Trophoblast cell (in vitro differentiated cells and primary cell): ENCODE results near the gene TOMM7.

ENCODE experiments used
- DNase-seq, 2 donors: peaks; one replicate each; pipeline ENCODE4 v3.0.0-alpha.2; 2016
- H2AFZ ChIP-seq: 2 replicates; pipeline ENCODE4 v1.6.1; 2013; ENCODE audit warnings: low read length, moderate library complexity, mild to moderate bottlenecking; ENCODE audit not compliant: insufficient read depth, poor library complexity
- H2AK5ac ChIP-seq: 2 replicates; pipeline ENCODE4 v1.6.1; 2013; ENCODE audit warnings: mild to moderate bottlenecking, low read length
- H2BK120ac ChIP-seq: 2 replicates; pipeline ENCODE4 v1.6.1; 2013; ENCODE audit warnings: low read length, mild to moderate bottlenecking, moderate library complexity; ENCODE audit not compliant: insufficient read depth, poor library complexity
- H2BK12ac ChIP-seq: 2 replicates; pipeline ENCODE4 v1.6.1; 2013; ENCODE audit warnings: mild to moderate bottlenecking, low read length, moderate library complexity
- H2BK5ac ChIP-seq: 2 replicates; pipeline ENCODE4 v1.6.1; 2013; ENCODE audit warnings: low read length, low read depth, moderate library complexity, mild to moderate bottlenecking; ENCODE audit not compliant: poor library complexity
- H3K14ac ChIP-seq: 2 replicates; pipeline ENCODE4 v1.6.1; 2013; ENCODE audit warnings: mild to moderate bottlenecking, low read length
- H3K18ac ChIP-seq: 2 replicates; pipeline ENCODE4 v1.6.1; 2013; ENCODE audit warnings: mild to moderate bottlenecking, low read length
- H3K23ac ChIP-seq: 2 replicates; pipeline ENCODE4 v1.6.1; 2013; ENCODE audit warnings: low read length
- H3K27ac ChIP-seq: 2 replicates; pipeline ENCODE4 v1.5.1; 2013; ENCODE audit warnings: low read depth, mild to moderate bottlenecking, inconsistent platforms, low read length, moderate library complexity
- H3K27me3 ChIP-seq: 2 replicates; pipeline ENCODE4 v1.6.1; 2013; ENCODE audit warnings: inconsistent platforms, mild to moderate bottlenecking, low read length, moderate library complexity; ENCODE audit not compliant: insufficient read depth
- H3K36me3 ChIP-seq, 2 experiments: 1 replicate in 1 of 2; 2 replicates in 1 of 2; pipeline ENCODE4 v1.6.1; 2013; ENCODE audit warnings: low read length in 2 of 2, mild to moderate bottlenecking in 2 of 2, moderate library complexity in 1 of 2; ENCODE audit not compliant: insufficient read depth in 2 of 2, control insufficient read depth in 1 of 2
- H3K4ac ChIP-seq: 2 replicates; pipeline ENCODE4 v1.6.1; 2013; ENCODE audit warnings: low read depth, mild to moderate bottlenecking, low read length, moderate library complexity
- H3K4me1 ChIP-seq, 2 experiments: 1 replicate in 1 of 2; 2 replicates in 1 of 2; pipeline ENCODE4 v1.6.1; 2013; ENCODE audit warnings: low read length in 2 of 2, mild to moderate bottlenecking in 2 of 2, moderate library complexity in 1 of 2; ENCODE audit not compliant: insufficient read depth in 2 of 2, control insufficient read depth in 1 of 2
- H3K4me2 ChIP-seq: 2 replicates; pipeline ENCODE4 v1.6.1; 2013; ENCODE audit warnings: inconsistent platforms, mild to moderate bottlenecking, low read length, moderate library complexity
- H3K4me3 ChIP-seq: 2 replicates; pipeline ENCODE4 v1.5.1; 2013; ENCODE audit warnings: mild to moderate bottlenecking, low read depth, low read length, inconsistent platforms
- H3K79me1 ChIP-seq: one replicate; pipeline ENCODE4 v1.6.1; 2013; ENCODE audit warnings: low read length
- H3K79me2 ChIP-seq: 2 replicates; pipeline ENCODE4 v1.6.1; 2013; ENCODE audit warnings: low read length, mild to moderate bottlenecking; ENCODE audit not compliant: control insufficient read depth, insufficient read depth, poor library complexity
- H3K9ac ChIP-seq: 2 replicates; pipeline ENCODE4 v1.6.1; 2013; ENCODE audit warnings: mild to moderate bottlenecking, low read length
- H3K9me3 ChIP-seq: 2 replicates; pipeline ENCODE4 v1.6.1; 2013; ENCODE audit warnings: low read depth, mild to moderate bottlenecking, control low read depth, inconsistent platforms, low read length; ENCODE audit not compliant: insufficient read depth
- H4K12ac ChIP-seq: 2 replicates; pipeline ENCODE4 v1.6.1; 2013; ENCODE audit warnings: low read depth, mild to moderate bottlenecking, low read length, moderate library complexity
- H4K8ac ChIP-seq: 2 replicates; pipeline ENCODE4 v1.6.1; 2013; ENCODE audit warnings: low read depth, mild to moderate bottlenecking, low read length, moderate library complexity
- H4K91ac ChIP-seq: one replicate; pipeline ENCODE4 v1.6.1; 2013; ENCODE audit warnings: low read depth, mild to moderate bottlenecking, low read length, moderate library complexity
- WGBS: extraction: QIAGEN DNeasy Blood & Tissue Kit; methylation state at CpG from one replicate; pipeline ENCODE4 v1.1.7; 2013; ENCODE audit warnings: missing lambda C conversion rate; ENCODE audit not compliant: insufficient read length, insufficient coverage; ENCODE audit errors: extremely low coverage; 5-methylcytosine and 5-hydroxymethylcytosine counted together

TOMM7 gene

DNA sequence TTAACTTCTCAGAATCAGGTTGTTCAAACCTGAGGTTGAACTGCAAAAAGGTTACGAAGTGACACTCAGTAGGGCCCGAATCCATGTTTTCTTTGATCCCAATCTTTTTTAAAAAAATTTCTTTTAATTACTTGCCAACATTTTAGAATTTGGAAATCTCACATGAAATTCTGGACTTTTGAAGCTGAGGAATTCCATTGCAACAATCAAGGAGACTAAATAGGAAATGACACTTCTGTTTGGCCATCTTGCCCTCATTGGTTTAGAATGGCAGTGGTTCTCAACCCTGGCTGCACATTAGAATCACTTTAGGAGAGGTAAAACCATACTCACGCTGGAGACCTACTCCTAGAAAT lies 471 bp upstream of the TOMM7 start:
- Histone ChIP-seq H3K18ac (no peak overlapping the region), H2BK12ac (no peak overlapping the region), H2BK5ac (no peak overlapping the region), H4K8ac (peak overlapping the region; percentile 88), H3K14ac (no peak overlapping the region), H2AK5ac (no peak overlapping the region), H3K79me2 (peaks cover 9% of the 10 kb centered on the region), H3K4me2 (peak overlapping the region; percentile 57), H3K79me1 (peaks cover 7% of the 10 kb centered on the region), H3K4ac (no peak overlapping the region), H2BK120ac (no peak overlapping the region), H4K91ac (no peak overlapping the region), H3K27me3 (no peaks in the 10 kb centered on the region), H3K27ac (no peak overlapping the region), H2AFZ (no peak overlapping the region), H3K4me3 (no peak overlapping the region), H3K9me3 (no peaks in the 10 kb centered on the region), H3K23ac (no peak overlapping the region), H3K4me1 (peaks cover 0 to 7% of the 10 kb centered on the region in 2 experiments), H3K36me3 (no peaks in the 10 kb centered on the region), H3K9ac (no peak overlapping the region), H4K12ac (peak overlapping the region; percentile 26)
- WGBS = no CpG with 5 or more reads among the region's 3 CpGs
- DNase-seq = no peak

GRCh38 chr7:22821702-22822485 lies 755 bp downstream of the TOMM7 start:
- peak overlapping the region; percentile 94 for H3K4me2 ChIP-seq
- no peak overlapping the region for H2BK12ac ChIP-seq
- peak overlapping the region; percentile 89 for H3K9ac ChIP-seq
- H4K91ac ChIP-seq = peak overlapping the region; percentile 76
- peaks cover 0 to 7% of the 10 kb centered on the region in 2 experiments for H3K4me1 ChIP-seq
- H2AK5ac ChIP-seq = no peak overlapping the region
- H2BK5ac ChIP-seq = peak overlapping the region; percentile 28
- no CpG with 5 or more reads among the region's 18 CpGs for WGBS
- H3K18ac ChIP-seq = peak overlapping the region; percentile 55
- H3K79me1 ChIP-seq = peaks cover 7% of the 10 kb centered on the region
- H3K4me3 ChIP-seq = peak overlapping the region; percentile 87
- H3K79me2 ChIP-seq = peaks cover 9% of the 10 kb centered on the region
- DNase-seq = peak in 1 of 2 donors; percentile 25
- no peak overlapping the region for H3K27ac ChIP-seq
- H3K14ac ChIP-seq = peak overlapping the region; percentile 67
- no peaks in the 10 kb centered on the region for H3K9me3 ChIP-seq
- peaks cover 2 to 3% of the 10 kb centered on the region in 2 experiments for H3K36me3 ChIP-seq
- H3K4ac ChIP-seq = peak overlapping the region; percentile 82
- H4K8ac ChIP-seq = peak overlapping the region; percentile 85
- no peak overlapping the region for H2BK120ac ChIP-seq
- H3K23ac ChIP-seq = no peak overlapping the region
- peak overlapping the region; percentile 71 for H4K12ac ChIP-seq
- H3K27me3 ChIP-seq = no peaks in the 10 kb centered on the region
- H2AFZ ChIP-seq = peak overlapping the region; percentile 59

DNA sequence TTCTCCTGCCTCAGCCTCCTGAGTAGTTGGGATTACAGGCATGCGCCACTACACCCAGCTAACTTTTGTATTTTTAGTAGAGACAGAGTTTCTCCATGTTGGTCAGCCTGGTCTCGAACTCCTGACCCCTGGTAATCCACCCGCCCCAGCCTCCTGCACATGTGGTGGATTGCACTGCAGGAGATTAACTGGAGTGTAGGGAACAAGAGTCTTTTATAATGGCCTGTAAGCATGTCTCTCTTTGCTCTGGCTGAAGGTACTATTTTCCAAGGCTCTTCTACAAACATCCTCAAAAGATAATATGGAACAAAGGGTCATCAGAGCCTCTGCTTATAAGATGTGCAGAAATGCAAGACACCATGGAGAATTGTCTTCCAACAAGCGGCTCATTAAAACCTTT lies 3.2 kb downstream of the TOMM7 start:
- no CpG with 5 or more reads among the region's 4 CpGs for WGBS

GRCh38 chr7:22814261-22815208 lies 8.1 kb downstream of the TOMM7 start:
- Histone ChIP-seq H3K9ac (no peak overlapping the region), H3K9me3 (no peaks in the 10 kb centered on the region), H2BK12ac (no peak overlapping the region), H3K18ac (no peak overlapping the region), H3K27me3 (no peaks in the 10 kb centered on the region), H2AFZ (no peak overlapping the region), H3K4me1 (peaks cover 0 to 2% of the 10 kb centered on the region in 2 experiments), H3K4me2 (no peak overlapping the region), H4K12ac (no peak overlapping the region), H2BK5ac (no peak overlapping the region), H4K8ac (no peak overlapping the region), H3K27ac (no peak overlapping the region), H3K23ac (no peak overlapping the region), H2AK5ac (no peak overlapping the region), H3K79me1 (no peaks in the 10 kb centered on the region), H4K91ac (no peak overlapping the region), H3K36me3 (peaks cover 8 to 12% of the 10 kb centered on the region in 2 experiments), H2BK120ac (no peak overlapping the region), H3K79me2 (no peaks in the 10 kb centered on the region), H3K14ac (no peak overlapping the region), H3K4me3 (no peak overlapping the region), H3K4ac (no peak overlapping the region)
- no peak for DNase-seq
- WGBS = no CpG with 5 or more reads among the region's 10 CpGs

More for the DNA sequence above, 3.2 kb downstream of the TOMM7 start:
- no peak overlapping the region for H3K23ac ChIP-seq
- H3K27me3 ChIP-seq = no peaks in the 10 kb centered on the region
- peaks cover 9% of the 10 kb centered on the region for H3K79me2 ChIP-seq
- no peak overlapping the region for H3K27ac ChIP-seq
- peaks cover 7% of the 10 kb centered on the region for H3K79me1 ChIP-seq
- no peak overlapping the region for H4K8ac ChIP-seq
- H3K36me3 ChIP-seq = peaks cover 2 to 10% of the 10 kb centered on the region in 2 experiments
- DNase-seq = no peak
- no peak overlapping the region for H4K91ac ChIP-seq
- peaks cover 0 to 7% of the 10 kb centered on the region in 2 experiments for H3K4me1 ChIP-seq
- no peak overlapping the region for H4K12ac ChIP-seq
- no peak overlapping the region for H3K18ac ChIP-seq
- H2BK12ac ChIP-seq = no peak overlapping the region
- no peak overlapping the region for H3K4me2 ChIP-seq
- no peaks in the 10 kb centered on the region for H3K9me3 ChIP-seq
- no peak overlapping the region for H3K9ac ChIP-seq
- no peak overlapping the region for H2BK5ac ChIP-seq
- no peak overlapping the region for H2AFZ ChIP-seq
- no peak overlapping the region for H2BK120ac ChIP-seq
- no peak overlapping the region for H3K4me3 ChIP-seq
- no peak overlapping the region for H2AK5ac ChIP-seq
- H3K14ac ChIP-seq = no peak overlapping the region
- no peak overlapping the region for H3K4ac ChIP-seq
